DMS153 treated with DMSO at 0.1 percent for 48 hours (cell line): Measurements from ENCODE around the gene KLHL36.

Experiments
- DNase-seq: peaks from one replicate; lab custom pipeline; 2025; ENCODE audit not compliant: unreplicated experiment; lab: John Stamatoyannopoulos, UW

The KLHL36 gene

GRCh38 chr16:84647828-84648594 is at the start of gene KLHL36:
Gene KLHL36 (plus strand): TSS chr16:84648511. CDS start chr16:84650868, 2,357 bp downstream.
- DNase-seq, result no peak

- DNase-seq, result no peak
Observed at GRCh38 chr16:84599521-84600202, 48.6 kb upstream of the KLHL36 start.

- no peak for DNase-seq
Observed at GRCh38 chr16:84600343-84601229, 47.7 kb upstream of the KLHL36 start.

- DNase-seq, result no peak
Observed at GRCh38 chr16:84603140-84603816, 45.0 kb upstream of the KLHL36 start.

- no peak for DNase-seq
Observed at GRCh38 chr16:84603940-84604339, 44.4 kb upstream of the KLHL36 start.

- DNase-seq, result no peak
Observed at GRCh38 chr16:84604477-84605013, 43.8 kb upstream of the KLHL36 start.

- DNase-seq, result no peak
Observed at GRCh38 chr16:84605339-84605848, 42.9 kb upstream of the KLHL36 start.

GRCh38 chr16:84606081-84606875 is 42.0 kb upstream of the KLHL36 start:
- DNase-seq, result no peak

- no peak for DNase-seq
Observed at GRCh38 chr16:84607061-84607460, 41.2 kb upstream of the KLHL36 start.

- DNase-seq, result no peak
Observed at GRCh38 chr16:84607694-84608093, 40.6 kb upstream of the KLHL36 start.

GRCh38 chr16:84608282-84608681 is 40.0 kb upstream of the KLHL36 start:
- no peak for DNase-seq

- DNase-seq, result no peak
Observed at GRCh38 chr16:84609563-84610177, 38.6 kb upstream of the KLHL36 start.

GRCh38 chr16:84610376-84610775 is 37.9 kb upstream of the KLHL36 start:
- DNase-seq, result no peak

GRCh38 chr16:84611041-84611440 is 37.3 kb upstream of the KLHL36 start:
- DNase-seq, result no peak

- no peak for DNase-seq
Observed at GRCh38 chr16:84612686-84613085, 35.6 kb upstream of the KLHL36 start.

GRCh38 chr16:84613408-84614072 is 34.8 kb upstream of the KLHL36 start:
- DNase-seq, result no peak

GRCh38 chr16:84614073-84614459 is 34.2 kb upstream of the KLHL36 start:
- DNase-seq, result no peak

- DNase-seq, result no peak
Observed at GRCh38 chr16:84614623-84614967, 33.7 kb upstream of the KLHL36 start.
